NCI-H526 treated with DMSO at 0.1 percent for 48 hours (cell line): ENCODE results near the gene ACSM2B.
"Not testable (repeated sequence)": the region's sequence is repeated elsewhere in the genome, so short reads cannot be mapped to it uniquely, and the experiment has no call there.

Experiments used
- DNase-seq: peaks from one replicate; lab custom pipeline; 2025; lab: John Stamatoyannopoulos, UW

ACSM2B gene

DNA sequence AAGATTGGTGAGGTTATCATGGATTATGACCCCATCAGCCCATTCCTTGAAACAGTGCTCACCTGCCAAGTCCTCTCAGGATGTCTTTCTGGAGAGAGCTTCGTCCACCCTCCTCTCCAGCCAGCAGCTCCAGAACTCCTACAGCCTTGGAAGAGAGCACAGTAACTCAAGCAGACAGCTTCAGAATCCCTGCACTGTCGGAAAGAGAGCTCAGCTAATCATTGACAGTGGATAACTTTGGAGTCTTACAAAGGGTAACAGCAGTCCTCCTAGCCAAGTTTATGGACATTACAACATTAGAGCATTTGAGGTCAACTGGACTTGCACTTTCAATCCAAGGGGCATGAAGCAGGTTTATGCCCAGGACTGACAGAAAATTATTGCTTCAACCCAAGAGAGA lies at the start of gene ACSM2B:
TSS of gene ACSM2B (minus strand) at position 223 of the 400 bp plus-strand sequence. CDS start 11,522 bp downstream, outside the sequence.
- not testable (repeated sequence) for DNase-seq

DNA sequence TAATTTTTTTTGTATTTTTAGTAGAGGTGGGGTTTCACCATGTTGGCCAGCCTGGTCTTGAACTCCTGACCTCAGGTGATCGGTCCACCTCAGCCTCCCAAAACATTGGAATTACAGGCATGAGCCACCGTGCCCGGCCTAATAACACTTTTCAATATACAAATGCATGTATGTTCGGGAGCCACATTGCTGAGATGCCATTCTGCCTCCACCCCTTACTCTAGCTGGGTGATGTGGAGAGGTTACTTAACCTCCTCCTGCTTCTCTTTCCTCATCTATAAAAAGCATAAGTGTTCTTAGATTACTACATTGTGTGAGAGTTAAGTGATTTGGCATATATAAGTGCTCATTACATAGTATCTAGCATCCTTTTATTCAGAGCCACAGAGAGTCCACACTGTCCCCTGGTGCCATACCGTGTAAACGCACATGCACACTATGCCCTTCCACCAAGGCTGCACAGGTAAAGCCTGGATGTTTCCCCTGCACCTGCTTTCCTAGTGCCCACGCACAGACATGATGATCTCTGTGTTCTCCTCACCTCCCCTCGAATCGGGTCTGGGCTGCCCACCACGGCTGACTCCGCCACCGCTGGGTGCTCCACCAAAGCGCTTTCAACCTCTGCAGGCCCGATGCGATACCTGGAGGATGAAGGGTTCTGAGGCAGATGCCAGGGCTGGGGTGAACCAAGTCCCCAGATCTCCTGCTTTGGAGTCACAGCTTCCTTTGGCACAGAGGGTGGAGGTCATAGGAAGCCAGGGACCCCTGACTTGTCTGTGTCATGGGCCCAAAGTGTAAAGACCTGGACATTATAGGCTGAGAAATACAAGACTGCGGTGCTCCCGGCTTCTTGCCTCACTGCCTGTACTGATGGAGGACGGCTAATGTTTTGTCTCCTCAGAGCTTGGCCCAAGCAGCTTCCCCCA lies 49.0 kb upstream of the ACSM2B start:
- no peak for DNase-seq

DNA sequence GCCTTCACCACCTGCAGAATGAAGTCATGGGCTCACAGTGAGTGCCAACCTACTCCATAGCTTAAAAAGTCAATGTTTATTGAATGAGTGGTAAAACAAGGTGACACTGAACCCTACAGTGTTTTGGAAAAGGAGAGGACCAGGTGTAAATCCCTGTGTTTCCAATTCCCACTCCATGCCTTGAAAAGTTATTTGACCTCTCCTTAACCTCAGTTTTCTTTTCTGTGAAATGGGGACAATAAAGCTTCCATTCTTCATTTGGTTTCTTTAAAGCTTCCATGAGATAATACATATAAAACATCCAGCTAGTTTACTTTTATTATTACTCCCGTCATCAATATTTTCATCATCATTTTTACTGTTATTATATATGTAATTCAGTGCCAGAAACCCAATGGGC lies 48.0 kb upstream of the ACSM2B start:
- no peak for DNase-seq

- no peak for DNase-seq
Measured at GRCh38 chr16:20622498-20622870, 46.3 kb upstream of the ACSM2B start.

GRCh38 chr16:20621406-20621805 lies 45.2 kb upstream of the ACSM2B start:
- DNase-seq, result no peak

DNA sequence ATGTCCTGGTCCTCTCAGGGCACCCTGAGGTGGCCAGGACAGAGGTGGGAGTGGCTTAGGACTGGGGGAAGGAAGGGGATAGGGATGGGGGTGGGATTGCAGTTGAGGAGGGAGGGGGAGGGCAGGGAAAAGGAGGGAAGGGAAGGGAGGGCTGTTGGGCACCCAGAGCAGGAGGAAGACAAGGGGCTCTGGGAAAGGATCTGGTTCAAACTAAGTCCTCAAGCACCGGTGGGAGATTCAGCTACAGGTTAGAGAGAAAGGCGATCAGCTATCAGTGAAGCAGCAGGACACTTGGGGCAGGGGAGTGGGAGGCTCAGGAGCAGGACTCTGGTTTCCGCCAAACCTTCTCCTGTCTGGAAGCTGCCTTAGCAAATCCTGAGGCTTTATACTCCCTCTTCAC lies 44.6 kb upstream of the ACSM2B start:
- DNase-seq, result no peak

GRCh38 chr16:20620003-20620402 lies 43.8 kb upstream of the ACSM2B start:
- DNase-seq, result no peak

DNA sequence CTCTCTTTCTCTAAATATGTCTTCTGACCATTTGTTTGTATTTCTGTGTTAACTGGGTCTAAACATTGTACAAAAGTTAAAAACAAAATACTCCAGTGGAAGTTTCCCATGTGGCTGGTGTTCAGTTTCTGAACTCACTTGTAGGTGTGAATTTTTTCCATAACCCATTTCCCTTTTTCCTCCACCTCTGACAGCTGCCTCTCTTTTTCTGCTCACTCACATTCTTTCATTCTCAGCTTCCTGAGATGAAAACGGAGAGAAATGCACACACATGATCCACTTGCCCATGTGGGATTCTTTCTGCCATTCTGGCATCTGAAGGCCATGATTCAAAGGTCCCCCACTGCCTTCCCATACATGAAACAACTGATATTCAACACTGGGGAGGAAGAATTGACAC lies 41.1 kb upstream of the ACSM2B start:
- DNase-seq, result no peak

DNA sequence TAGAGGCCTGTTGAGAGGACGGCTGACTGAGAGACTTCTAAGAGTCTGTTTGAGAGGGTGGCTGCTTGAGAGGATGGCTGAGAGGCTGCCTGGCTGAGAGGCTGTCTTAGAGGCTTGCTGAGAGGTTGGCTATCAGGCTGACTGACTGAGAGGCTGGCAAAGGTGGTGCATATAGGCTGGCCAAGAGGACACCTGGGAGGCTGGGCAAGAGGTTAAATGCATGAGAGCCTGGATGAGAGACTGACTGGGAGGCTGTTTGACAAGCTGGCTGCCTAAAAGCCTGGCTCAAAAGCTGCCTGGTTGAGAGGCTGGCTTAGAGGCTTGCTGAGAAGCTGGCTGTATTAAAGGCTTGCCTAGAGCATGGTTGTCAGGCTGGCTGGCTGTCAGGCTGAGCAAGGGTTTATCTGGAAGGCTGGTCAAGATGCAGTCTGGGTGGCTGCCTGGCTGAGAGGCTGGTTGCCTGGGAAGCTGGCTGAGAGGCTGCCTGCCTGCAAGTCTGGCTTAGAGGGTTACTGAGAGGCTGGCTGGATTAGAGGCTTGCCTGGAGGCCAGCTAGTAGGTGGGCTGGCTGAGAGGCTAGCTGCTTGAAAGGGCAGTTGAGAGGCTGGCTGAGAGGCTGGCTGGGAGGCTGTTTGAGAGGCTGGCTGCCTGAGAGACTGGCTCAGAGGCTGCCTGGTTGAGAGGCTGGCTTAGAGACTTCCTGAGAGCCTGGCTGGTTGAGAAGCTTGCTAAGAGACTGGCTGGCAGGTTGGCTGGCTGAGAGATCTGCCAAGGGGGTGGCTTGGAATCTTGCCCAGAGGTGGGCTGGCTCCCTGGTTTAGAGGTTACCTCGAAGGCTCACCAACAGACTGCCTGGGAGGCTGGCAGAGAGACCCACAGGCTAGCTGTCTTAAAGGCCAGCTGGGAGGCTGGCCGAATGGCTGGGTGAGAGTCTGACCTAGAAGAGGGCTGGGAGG lies 38.3 kb upstream of the ACSM2B start:
- no peak for DNase-seq

DNA sequence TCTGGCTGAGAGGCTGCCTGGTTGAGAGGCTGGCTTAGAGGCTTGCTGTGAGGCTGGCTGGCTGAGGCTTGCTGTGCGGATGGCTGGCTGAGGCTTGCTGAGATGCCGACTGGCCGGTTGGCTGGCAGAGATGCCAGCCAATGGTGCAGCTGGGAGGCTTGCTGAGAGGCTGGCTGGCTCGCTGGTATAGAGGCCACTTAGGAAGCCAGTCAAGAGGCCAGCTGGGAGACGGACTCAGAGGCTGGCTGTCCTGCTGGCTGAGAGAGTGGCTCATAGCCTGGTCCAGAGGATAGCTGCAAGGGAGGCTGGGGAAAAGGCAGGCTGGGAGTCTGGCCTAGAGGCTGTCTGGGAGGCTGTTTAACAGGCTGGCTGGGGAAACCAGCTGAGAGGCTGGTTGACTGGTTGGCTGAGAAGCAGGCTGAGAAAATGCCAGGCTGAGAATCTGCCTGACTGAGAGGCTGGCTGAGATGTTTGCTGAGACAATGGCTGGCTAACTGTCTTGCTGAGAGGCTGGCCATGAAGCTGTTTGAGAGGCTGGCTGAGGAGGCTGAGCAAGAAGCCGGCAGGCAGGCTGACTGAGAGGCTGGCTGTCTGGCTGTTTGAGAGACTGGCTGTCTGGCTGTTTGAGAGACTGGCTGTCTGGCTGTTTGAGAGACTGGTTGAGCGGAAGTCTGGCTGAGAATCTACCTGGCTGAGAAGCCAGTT lies 37.5 kb upstream of the ACSM2B start:
- DNase-seq, result no peak

DNA sequence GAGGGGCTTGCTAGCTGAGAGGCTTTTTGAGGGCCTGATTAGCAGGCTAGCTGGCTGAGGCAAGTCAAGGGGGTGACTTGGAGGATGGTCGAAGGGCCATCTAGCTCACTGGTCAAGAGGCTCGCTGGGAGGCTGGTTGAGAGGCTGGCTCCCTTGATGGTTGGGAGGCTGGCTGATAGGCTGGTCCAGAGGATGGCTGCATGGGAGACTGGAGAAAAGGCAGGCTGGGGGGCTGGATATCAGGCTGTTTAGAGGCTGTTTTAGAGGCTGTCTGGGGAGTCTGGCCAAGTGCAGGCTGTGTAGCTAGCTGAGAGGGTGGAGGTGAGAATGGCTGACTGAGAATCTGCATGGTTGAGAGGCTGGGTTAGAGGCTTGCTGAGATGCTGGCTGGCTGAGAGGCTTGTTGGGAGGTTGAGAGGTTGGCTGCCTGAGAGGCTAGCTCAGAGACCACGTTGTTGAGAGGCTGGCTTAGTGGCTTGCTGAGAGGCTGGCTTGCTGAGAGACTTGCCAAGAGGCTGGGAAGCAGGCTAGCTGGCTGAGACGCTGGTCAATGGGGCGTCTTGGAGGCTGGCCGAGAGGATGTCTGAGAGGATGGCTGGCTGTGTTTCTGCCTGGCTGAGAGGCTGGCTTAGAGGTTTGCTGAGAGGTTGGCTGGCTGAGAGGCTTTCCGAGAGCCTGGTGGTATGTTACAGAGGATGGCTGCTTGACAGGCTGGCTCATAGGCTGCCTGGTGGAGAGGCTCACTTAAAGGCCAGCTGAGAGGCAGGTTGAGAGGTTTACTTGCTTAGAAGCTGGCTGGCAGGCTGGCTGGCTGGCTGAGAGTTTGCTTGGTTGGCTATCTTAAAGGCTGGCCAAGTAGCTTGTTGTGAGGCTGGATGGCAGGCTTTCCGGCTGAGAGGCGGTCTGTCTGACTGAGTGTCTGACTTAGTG lies 36.6 kb upstream of the ACSM2B start:
- DNase-seq, result no peak

DNA sequence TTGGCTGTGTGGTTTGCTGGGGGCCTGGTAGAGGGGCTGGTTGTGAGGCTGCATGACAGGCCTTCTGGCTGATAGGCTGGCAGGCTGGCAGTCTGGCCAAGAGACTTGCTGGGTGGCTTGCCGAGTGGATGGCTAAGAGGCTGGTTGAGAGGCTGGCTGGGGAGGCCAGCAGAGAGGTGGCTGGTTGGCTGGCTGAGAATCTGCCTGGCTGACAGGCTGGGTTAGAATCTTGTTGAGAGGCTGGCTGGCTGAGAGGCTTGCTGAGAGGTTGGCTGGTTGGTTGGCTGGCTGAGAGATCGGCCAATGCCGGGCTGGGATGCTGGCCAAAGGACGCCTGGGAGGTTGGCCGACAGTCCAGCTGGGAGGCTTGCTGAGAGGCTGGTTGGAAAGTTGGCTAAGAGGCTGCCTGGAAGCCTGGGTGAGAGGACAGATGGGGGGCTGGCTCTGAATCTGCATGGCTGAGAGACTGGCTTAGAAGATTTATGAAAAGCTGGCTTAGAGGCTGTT lies 35.9 kb upstream of the ACSM2B start:
- DNase-seq, result no peak

DNA sequence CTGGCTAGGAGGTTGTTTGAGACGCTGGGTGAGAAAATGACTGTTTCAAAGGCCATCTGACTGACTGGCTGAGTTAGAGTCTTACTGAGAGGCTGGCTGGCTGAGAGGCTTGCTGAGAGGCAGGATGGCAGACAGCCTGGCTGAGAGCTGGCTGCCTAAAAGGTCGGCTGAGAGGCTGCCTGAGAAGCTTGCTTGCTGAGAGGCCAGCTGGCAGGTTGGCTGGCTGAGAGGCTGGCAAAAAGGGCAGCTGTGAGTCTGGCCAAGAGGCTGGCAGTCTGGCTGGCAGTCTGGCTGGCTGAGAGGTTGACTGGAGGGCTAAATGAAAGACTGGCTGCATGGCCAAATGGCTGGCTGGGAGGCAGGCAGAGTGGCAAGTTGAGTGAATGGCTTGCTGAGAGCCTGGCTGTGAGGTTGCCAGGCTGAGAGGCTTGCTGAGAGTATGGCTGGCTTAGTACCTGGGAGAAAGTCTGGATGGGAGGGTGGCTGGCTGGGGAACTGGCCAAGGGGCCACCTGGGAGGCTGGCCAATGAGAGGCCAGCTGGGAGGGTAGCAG lies 35.3 kb upstream of the ACSM2B start:
- no peak for DNase-seq

DNA sequence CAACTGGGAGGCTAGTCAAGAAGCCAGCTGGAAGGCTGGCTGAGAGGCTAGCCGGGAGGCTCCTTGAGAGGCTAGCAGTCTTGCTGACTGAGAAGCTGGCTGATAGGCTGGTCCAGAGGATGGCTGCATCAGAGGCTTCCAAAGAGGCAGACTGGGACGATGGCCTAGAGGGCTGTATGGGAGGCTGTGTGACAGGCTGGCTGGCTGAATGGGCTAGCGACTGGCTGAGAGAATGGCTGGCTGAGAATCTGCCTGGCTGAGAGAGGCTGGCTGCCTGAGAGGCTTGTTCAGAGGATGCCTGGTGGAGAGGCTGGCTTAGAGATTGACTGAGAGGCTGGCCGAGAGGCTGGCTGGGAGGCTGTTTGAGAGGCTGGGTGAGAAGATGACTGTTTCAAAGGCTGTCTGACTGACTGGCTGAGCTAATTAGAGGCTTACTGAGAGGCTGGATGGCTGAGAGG lies 34.8 kb upstream of the ACSM2B start:
- no peak for DNase-seq

GRCh38 chr16:20610211-20610891 lies 34.2 kb upstream of the ACSM2B start:
- no peak for DNase-seq

GRCh38 chr16:20602205-20602604 lies 26.0 kb upstream of the ACSM2B start:
- peak; percentile 23 for DNase-seq

DNA sequence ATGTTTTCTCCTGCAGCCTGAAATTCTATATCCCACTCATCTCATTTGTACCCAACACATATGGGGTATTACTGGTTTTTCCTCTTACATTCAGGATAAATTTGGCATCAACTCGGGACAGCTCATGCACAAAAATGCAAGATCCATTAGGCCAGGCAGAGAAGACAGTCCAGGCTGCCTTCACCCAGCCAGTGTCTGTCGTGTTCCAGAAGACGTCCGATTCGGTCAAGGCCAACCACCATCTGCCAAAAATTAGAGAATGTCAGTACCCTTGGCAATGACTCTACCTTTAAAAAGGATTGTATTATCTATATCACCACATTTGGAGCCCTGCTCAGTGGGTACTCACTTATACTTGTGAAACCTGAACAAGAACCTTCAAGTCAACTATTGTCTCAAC lies 23.3 kb upstream of the ACSM2B start:
- DNase-seq, result not testable (repeated sequence)

DNA sequence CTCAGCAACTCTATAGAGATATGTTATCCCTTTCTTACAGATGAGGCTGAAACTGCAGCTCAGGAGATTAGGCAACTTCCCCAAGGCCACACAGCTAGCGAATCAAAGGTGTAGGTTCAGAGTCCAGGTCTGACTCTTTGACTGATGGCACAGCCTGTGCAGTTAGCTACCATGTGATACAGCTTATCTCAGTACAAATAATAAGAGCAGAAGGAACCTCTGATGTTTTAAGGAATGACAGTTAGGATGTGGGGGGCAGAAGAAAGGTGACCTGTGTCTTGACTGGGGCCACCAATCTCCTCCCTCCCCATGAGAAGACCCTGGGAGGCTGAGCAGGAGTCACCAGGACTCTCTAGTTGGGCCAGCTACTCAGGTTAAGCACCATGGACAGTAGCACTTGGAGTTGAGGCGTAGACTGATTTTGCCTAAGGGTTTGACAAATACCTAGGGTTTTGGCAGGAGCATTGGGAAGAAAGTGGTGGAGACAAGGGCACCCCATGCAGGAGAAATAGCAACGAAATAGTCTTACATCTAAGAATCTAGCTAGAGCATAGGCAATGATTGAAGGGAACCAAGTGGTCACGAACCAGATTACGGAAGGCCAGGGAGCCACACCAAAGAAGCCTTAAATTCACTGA lies 22.8 kb upstream of the ACSM2B start:
- DNase-seq, result no peak

DNA sequence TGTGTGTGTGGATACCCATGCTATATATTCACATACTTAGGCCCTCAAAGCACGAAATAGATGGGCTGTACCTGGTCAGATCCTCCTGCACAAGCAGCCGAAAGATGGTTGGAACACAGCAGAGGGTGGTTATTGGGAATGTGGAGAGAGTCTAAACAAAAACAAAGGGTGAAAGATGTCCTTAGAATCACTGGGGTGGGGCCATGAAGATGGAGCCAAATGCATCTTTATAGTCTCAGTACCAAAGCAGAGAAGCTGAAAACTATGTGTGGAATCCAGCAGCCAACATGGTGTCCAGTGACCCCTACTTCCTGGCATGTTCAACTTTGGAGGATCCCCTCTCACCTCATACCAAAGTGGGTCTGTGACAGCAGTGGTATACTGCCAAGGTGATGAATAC lies 19.5 kb upstream of the ACSM2B start:
- DNase-seq, result not testable (repeated sequence)
